K562 (cell line): ENCODE measurements around the gene ERC2. TPM values are rescaled to one million over a fixed set of nuclear protein-coding genes. Genes with fewer than 3 reads are reported as not detected.

Experiments used
- ATAC-seq: fragments of 200-7000 bp; cut with Tn5 transposase; 3 replicates; pipeline ENCODE4 v1.9.1; 2020; ENCODE audit warnings: moderate library complexity
- BruUV-seq: library from RNA; stranded (reverse); fragments of 400-500 nt; replicated peaks from 2 replicates; lab custom pipeline; 2021; lab: Mats Ljungman, UMichigan
- CTCF ChIA-PET: fragments of 300-600 bp; formaldehyde crosslinking; extraction: SDS; loops from one replicate; lab custom pipeline; 2021; ENCODE audit warnings: low intra/inter-chr PET ratio; lab: Yijun Ruan, JAX
- POLR2A ChIA-PET: fragments of 300-600, 350-650 bp; sonication (Branson Sonifier 250); formaldehyde crosslinking; extraction: SDS; loops from one replicate; lab custom pipeline; 2021; ENCODE audit warnings: antibody characterized with exemption, inconsistent platforms; lab: Yijun Ruan, JAX
- DNase-seq, 4 experiments: peaks; one replicate each; pipeline versions ENCODE4 v3.0.0 to v3.0.0-alpha.2; 2011 to 2018; ENCODE audit warnings: low spot score in 3 of 4, mixed read lengths in 3 of 4; ENCODE audit errors: extremely low read depth in 1 of 4
- FAIRE-seq: peaks from 2 replicates; lab custom pipeline; 2011; peaks lifted over from hg19 to GRCh38; lab: Jason Lieb, UNC
- H2AFZ ChIP-seq: 2 replicates; pipeline ENCODE4 v1.6.0; 2011; ENCODE audit warnings: low read depth, low read length, control low read depth, inconsistent platforms
- H3K27ac ChIP-seq: fragments of 200-600 bp; 3 replicates; pipeline ENCODE4 v1.8.0; 2011; ENCODE audit warnings: low read depth, mild to moderate bottlenecking, control low read depth, inconsistent platforms, low read length, moderate library complexity, mixed read lengths; ENCODE audit errors: extremely low read depth
- H3K27me3 ChIP-seq, 2 experiments: fragments of 300-600 bp in 1 of 2; 2 replicates in 1 of 2; 3 replicates in 1 of 2; pipeline versions ENCODE4 v1.6.0 to v1.8.0; 2011; ENCODE audit warnings: inconsistent platforms in 2 of 2, low read length in 2 of 2, mild to moderate bottlenecking in 1 of 2, mixed read lengths in 1 of 2, moderate library complexity in 1 of 2; ENCODE audit not compliant: control insufficient read depth in 2 of 2, insufficient read depth in 2 of 2
- H3K36me3 ChIP-seq: fragments of 300-600 bp; 3 replicates; pipeline ENCODE4 v1.8.0; 2011; ENCODE audit warnings: mild to moderate bottlenecking, low read length, inconsistent platforms; ENCODE audit not compliant: control insufficient read depth, insufficient read depth
- H3K4me1 ChIP-seq, 2 experiments: fragments of 200-600 bp in 1 of 2; replicated peaks in 1 of 2; 2 replicates in 1 of 2; 3 replicates in 1 of 2; pipeline versions ENCODE4 v1.5.1 to v1.8.0; 2011; ENCODE audit warnings: inconsistent platforms in 2 of 2, low read length in 2 of 2, mild to moderate bottlenecking in 1 of 2, mixed read lengths in 1 of 2, moderate library complexity in 1 of 2; ENCODE audit not compliant: control insufficient read depth in 2 of 2, insufficient read depth in 2 of 2
- H3K4me2 ChIP-seq: 2 replicates; pipeline ENCODE4 v1.6.1; 2011; ENCODE audit warnings: low read length, control low read depth, inconsistent platforms, mixed read lengths; ENCODE audit not compliant: insufficient read depth
- H3K4me3 ChIP-seq: fragments of 200-600 bp; sonication (generic), shearing (Covaris generic); 2 replicates; pipeline ENCODE4 v1.5.1; 2016; ENCODE audit warnings: control low read depth, inconsistent platforms
- H3K79me2 ChIP-seq: fragments of 200-600 bp; 3 replicates; pipeline ENCODE4 v1.8.0; 2011; ENCODE audit warnings: low read length, inconsistent platforms; ENCODE audit not compliant: control insufficient read depth, insufficient read depth
- H3K9ac ChIP-seq, 2 experiments: 2 replicates each; pipeline versions ENCODE4 v1.6.0 to v1.6.1; 2011; ENCODE audit warnings: low read depth in 2 of 2, low read length in 2 of 2, control low read depth in 1 of 2, inconsistent platforms in 1 of 2, mild to moderate bottlenecking in 1 of 2, mixed read lengths in 1 of 2; ENCODE audit not compliant: insufficient read depth in 1 of 2
- H3K9me1 ChIP-seq: one replicate; pipeline ENCODE4 v1.6.0; 2011; ENCODE audit warnings: inconsistent platforms, mild to moderate bottlenecking, low read length, moderate library complexity; ENCODE audit not compliant: control insufficient read depth, insufficient read depth
- H3K9me3 ChIP-seq: replicated peaks from 2 replicates; pipeline ENCODE4 v1.5.1; 2011; ENCODE audit warnings: low read depth, low read length, inconsistent platforms; ENCODE audit not compliant: control insufficient read depth, insufficient read depth
- H4K20me1 ChIP-seq: replicated peaks from 2 replicates; pipeline ENCODE4 v1.6.1; 2011; ENCODE audit warnings: low read length, inconsistent platforms, mixed read lengths; ENCODE audit not compliant: control insufficient read depth, insufficient read depth
- ETV6 ChIP-seq, 3 experiments: fragments of 150-350 bp in 1 of 3; sonication (generic) in 1 of 3; formaldehyde crosslinking in 1 of 3; IDR thresholded peaks; 2 replicates each; pipeline versions ENCODE4 v1.6.1 to v1.8.0; 2014 to 2022; ENCODE audit warnings: borderline replicate concordance in 2 of 3, low read depth in 2 of 3, antibody characterized with exemption in 1 of 3, low read length in 1 of 3, mild to moderate bottlenecking in 1 of 3, missing genetic modification reagents in 1 of 3
- FOXP4 ChIP-seq: sonication (generic); formaldehyde crosslinking; IDR thresholded peaks from 2 replicates; pipeline ENCODE4 v1.8.0; 2022; ENCODE audit warnings: mild to moderate bottlenecking, missing genetic modification reagents, borderline replicate concordance
- MBD1 ChIP-seq: fragments of 250-450 bp; sonication (Bioruptor Pico); IDR thresholded peaks from 2 replicates; pipeline ENCODE4 v1.8.0; 2022; ENCODE audit warnings: inconsistent platforms
- NCOA2 ChIP-seq, 2 experiments: fragments of 450-650 bp; IDR thresholded peaks; 2 replicates each; pipeline ENCODE4 v1.6.1; 2018; ENCODE audit warnings: mild to moderate bottlenecking in 2 of 2, moderate library complexity in 1 of 2; ENCODE audit not compliant: partially characterized antibody in 2 of 2
- RNF219 ChIP-seq: fragments of 250-450 bp; sonication (Bioruptor Pico); IDR thresholded peaks from 2 replicates; pipeline ENCODE4 v1.5.0; 2022; ENCODE audit warnings: mild to moderate bottlenecking
- TBL1XR1 ChIP-seq, 2 experiments: IDR thresholded peaks; 2 replicates each; pipeline ENCODE4 v1.6.1; 2012; ENCODE audit warnings: improper control_type of control experiment in 2 of 2, low read length in 2 of 2, mild to moderate bottlenecking in 1 of 2
- USF2 ChIP-seq: sonication (generic); formaldehyde crosslinking; IDR thresholded peaks from 2 replicates; pipeline ENCODE4 v1.5.0; 2020; ENCODE audit warnings: missing genetic modification reagents
- ZMIZ1 ChIP-seq, 2 experiments: fragments of 150-350 bp in 1 of 2; IDR thresholded peaks; 2 replicates each; pipeline ENCODE4 v1.6.1; 2012 to 2016; ENCODE audit warnings: low read depth in 2 of 2, low read length in 2 of 2, mild to moderate bottlenecking in 1 of 2, moderate library complexity in 1 of 2
- ZNF347 ChIP-seq: fragments of 450-650 bp; formaldehyde crosslinking; IDR thresholded peaks from 2 replicates; pipeline ENCODE4 v1.4.0; 2020; ENCODE audit warnings: low read depth, mild to moderate bottlenecking, moderate library complexity
- WGBS: fragments of 100-300 bp; shearing (Covaris generic); methylation state at CpG from one replicate; pipeline ENCODE4 v1.1.6; 2016; ENCODE audit warnings: low coverage, mixed read lengths; ENCODE audit not compliant: insufficient coverage; ENCODE audit errors: missing lambda C conversion rate; 5-methylcytosine and 5-hydroxymethylcytosine counted together
- in situ Hi-C: fragments of 300-500 bp; cut with MboI; formaldehyde crosslinking; loops from 4 replicates; pipeline ENCODE4 v1.15.0; 2018; ENCODE audit warnings: inconsistent platforms, mixed read lengths
- intact Hi-C: fragments of 100-400 bp; cut with micrococcal nuclease; formaldehyde crosslinking; loops from 2 replicates; pipeline ENCODE4 v1.14.2; 2022
- polyA plus RNA-seq, 8 experiments: library from polyadenylated mRNA; depleted of rRNA in 4 of 8; stranded (reverse) in 5 of 8; unstranded in 3 of 8; fragments of >200 nt; fragmentation: Nextera tagmentation in 2 of 8; fragmentation: Illumina TruSeq in 1 of 8; extraction: Ambion mirVana in 2 of 8; extraction: Trizol in 1 of 8; gene quantifications; 2 replicates each; pipeline versions ENCODE4 v1.2.1 to v1.2.3, GENCODE V29; 2011 to 2014; ENCODE audit warnings: inconsistent platforms in 1 of 8, missing spikeins in 1 of 8
- total RNA-seq, 7 experiments: library from RNA; depleted of rRNA in 6 of 7; stranded (reverse); fragments of >200 nt in 6 of 7; fragmentation: Illumina TruSeq in 2 of 7; extraction: Trizol in 2 of 7; gene quantifications; 2 replicates each; pipeline versions ENCODE4 v1.2.1 to v1.2.3, GENCODE V29; 2011 to 2021; ENCODE audit warnings: low replicate concordance in 1 of 7

The ERC2 gene
- total and polyA plus RNA-seq, 9 of the 15 experiments (the other 6 are each of a cell fraction or from before 2014, with no cell fraction given): 0.04 to 0.18 (median 0.07) TPM; not detected in 2

- intact Hi-C loops: no loop called here
- Histone ChIP-seq H2AFZ (no peak overlapping the region), H3K36me3 (no peaks in the 10 kb centered on the region)
- TF ChIP-seq USF2 (CRISPR knock-in tag) (no peak), MBD1 (CRISPR knock-in tag) (no peak), FOXP4 (CRISPR knock-in tag) (no peak), ZMIZ1 (IDR thresholded peaks at IDR 0.05; ENCODE audit: low read depth in 2 of 2, low read length in 2 of 2) (no peak), ZNF347 (no peak), ETV6 (IDR thresholded peaks at IDR 0.05; ENCODE audit: borderline replicate concordance in 1 of 2, low read depth in 2 of 2, low read length in 1 of 2) (no peak), ETV6 (CRISPR knock-in tag; IDR thresholded peaks at IDR 0.05; ENCODE audit: borderline replicate concordance) (no peak), NCOA2 (IDR thresholded peaks at IDR 0.05; ENCODE audit: partially characterized antibody in 2 of 2) (no peak), RNF219 (CRISPR knock-in tag) (no peak), TBL1XR1 (IDR thresholded peaks at IDR 0.05; ENCODE audit: low read length in 2 of 2) (no peak)
Measured at GRCh38 chr3:55468251-55468650, 1000.0 kb downstream of the ERC2 start.

More at GRCh38 chr3:55468251-55468650, 1000.0 kb downstream of the ERC2 start:
- Histone ChIP-seq H4K20me1 (no peaks in the 10 kb centered on the region), H3K27me3 (peaks cover 2 to 7% of the 10 kb centered on the region in 2 experiments; a peak in 2 of 5 replicates), H3K9me3 (no peaks in the 10 kb centered on the region), H3K79me2 (no peaks in the 10 kb centered on the region), H3K4me2 (no peak overlapping the region), H3K4me3 (no peak overlapping the region), H3K4me1 (peaks cover 0 to 4% of the 10 kb centered on the region in 2 experiments; a peak in 2 of 5 replicates), H3K9ac (no peak overlapping the region), H3K9me1 (no peaks in the 10 kb centered on the region), H3K27ac (no peak overlapping the region)
- POLR2A ChIA-PET: no interaction called here
- FAIRE-seq: no peak
- BruUV-seq: no TSS peak
- ATAC-seq: no peak
- in situ Hi-C loops: no loop called here
- 0% methylated on average over 5 of the region's 5 CpGs for WGBS
- CTCF ChIA-PET: no interaction called here
- DNase-seq: no peak
